RCC 7860 (cell line): ENCODE data around the gene VPS26A.
A peak's percentile ranks its signal among the peaks of the same experiment; 100 is the strongest.

Source experiments
- DNase-seq: peaks from one replicate; pipeline ENCODE4 v3.0.0-alpha.2; 2015; ENCODE audit warnings: low spot score
- FAIRE-seq: peaks from 2 replicates; lab custom pipeline; 2012; peaks lifted over from hg19 to GRCh38; lab: Jason Lieb, UNC

Gene VPS26A

GRCh38 chr10:69123747-69124562, at the start of gene VPS26A:
VPS26A (plus strand) TSS chr10:69124178; CDS start chr10:69124278, 100 bp downstream.
- peak; percentile 89 for FAIRE-seq
- DNase-seq, result peak; percentile 90

- no peak for DNase-seq
Measured at GRCh38 chr10:69074532-69074931, 49.4 kb upstream of the VPS26A start.

GRCh38 chr10:69075431-69075830, 48.5 kb upstream of the VPS26A start:
- DNase-seq (no peak), FAIRE-seq (no peak)

More at GRCh38 chr10:69074532-69074931, 49.4 kb upstream of the VPS26A start:
- peak; percentile 2 for FAIRE-seq

- DNase-seq, result no peak
- no peak for FAIRE-seq
Measured at GRCh38 chr10:69078311-69078710, 45.7 kb upstream of the VPS26A start.

GRCh38 chr10:69080226-69080625, 43.8 kb upstream of the VPS26A start:
- no peak for FAIRE-seq
- no peak for DNase-seq

GRCh38 chr10:69086001-69086509, 37.9 kb upstream of the VPS26A start:
- no peak for FAIRE-seq
- no peak for DNase-seq

DNA sequence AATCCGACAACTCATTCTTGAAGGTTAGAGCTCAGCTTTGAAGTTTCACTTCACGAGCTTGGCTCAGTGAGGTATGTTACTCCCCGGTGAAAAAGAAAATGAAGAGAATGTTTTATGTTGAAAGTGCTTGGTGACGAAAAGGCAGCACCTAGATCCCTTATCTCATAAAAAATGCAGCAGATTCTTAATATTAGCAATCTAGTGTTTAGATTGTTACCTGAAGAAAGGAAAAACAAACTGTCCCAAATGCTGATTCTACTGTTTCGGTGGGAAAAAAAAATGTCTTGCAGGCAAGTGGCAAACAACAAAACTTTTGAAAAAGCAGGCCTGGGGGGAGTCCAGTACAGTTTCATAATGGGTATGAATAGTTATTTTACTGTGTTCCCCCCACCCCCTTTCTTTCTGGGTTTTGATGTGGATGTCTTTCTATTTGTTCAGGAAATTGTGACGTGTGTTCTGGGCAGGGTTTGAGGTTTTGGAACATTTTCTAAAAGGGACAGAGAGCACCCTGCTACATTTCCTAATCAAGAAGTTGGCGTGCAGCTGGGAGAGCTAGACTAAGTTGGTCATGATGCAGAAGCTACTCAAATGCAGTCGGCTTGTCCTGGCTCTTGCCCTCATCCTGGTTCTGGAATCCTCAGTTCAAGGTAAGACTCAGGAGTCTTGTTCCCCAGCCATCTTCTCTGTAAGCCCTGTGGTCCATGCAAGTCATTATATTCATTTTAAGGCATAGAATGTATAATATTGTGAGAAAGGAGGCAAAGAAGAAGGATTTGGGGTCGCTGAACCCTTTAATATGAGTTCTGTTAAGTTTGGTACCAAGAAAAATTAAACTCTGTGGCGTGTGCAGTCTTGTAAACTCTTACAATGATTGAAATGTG, 36.1 kb upstream of the VPS26A start, which contains the start of gene SRGN:
SRGN (plus strand) TSS at position 514 of the 881 bp plus-strand sequence; CDS start at position 569, 55 bp downstream.
- DNase-seq (no peak), FAIRE-seq (no peak)

DNA sequence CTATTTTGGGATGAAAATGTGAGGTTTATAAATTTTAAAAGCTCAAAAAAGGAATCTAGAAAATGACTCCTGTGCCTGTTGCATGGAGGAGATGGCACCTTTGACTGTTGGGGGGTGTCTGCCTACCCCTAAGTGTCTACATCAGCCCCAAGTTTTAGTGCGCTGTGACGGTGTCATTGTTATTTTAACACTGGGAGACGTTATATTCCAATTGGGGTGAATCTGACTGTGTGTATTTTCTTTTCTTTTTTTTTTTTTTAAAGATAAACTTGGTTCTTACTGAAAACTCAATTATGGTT, 35.6 kb upstream of the VPS26A start:
- DNase-seq (no peak), FAIRE-seq (no peak)

- no peak for DNase-seq
- FAIRE-seq, result no peak
Measured at GRCh38 chr10:69088801-69089501, 35.0 kb upstream of the VPS26A start.

DNA sequence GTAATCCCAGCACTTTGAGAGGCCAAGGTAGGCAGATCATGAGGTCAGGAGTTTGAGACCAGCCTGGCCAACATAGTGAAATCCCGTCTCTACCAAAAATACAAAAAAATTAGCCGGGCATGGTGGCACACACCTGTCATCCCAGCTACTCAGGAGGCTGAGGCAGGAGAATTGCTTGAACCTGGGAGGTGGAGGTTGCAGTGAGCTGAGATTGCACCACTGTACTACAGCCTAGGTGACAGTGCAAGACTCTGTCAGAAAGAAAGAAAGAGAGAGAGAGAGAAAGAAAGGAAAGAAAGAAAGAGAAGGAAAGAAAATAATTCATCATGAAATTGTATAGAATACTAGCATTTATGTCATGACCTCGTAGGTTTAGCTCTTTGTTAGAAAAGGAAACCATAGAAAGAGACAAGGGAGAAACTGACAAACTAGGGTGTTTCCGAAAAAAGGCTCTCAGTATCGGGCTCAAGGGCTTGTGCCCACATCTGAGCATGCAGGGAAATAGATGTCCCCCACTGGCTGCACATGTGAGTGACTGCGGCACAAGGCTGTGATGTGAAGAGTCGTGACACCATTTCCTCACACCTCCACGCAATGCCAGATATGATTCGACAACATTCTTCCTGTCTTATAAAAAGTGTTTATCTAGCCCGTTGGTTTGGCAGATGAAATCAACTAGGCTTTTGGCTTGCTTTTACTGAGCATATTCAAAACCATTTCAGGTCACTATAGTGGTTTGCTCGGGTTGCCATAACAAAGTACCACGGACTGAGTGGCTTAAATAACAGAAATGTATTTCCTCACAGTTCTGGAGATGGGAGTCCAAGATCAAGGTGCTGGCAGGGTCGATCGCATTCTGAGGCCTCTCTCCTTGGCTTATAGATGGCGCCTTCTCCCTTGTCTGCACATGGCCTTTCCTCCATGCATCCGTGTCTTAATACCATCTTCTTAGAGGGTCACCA, 34.1 kb upstream of the VPS26A start:
- FAIRE-seq (no peak), DNase-seq (no peak)

- no peak for FAIRE-seq
- DNase-seq, result no peak
Measured at GRCh38 chr10:69090685-69091084, 33.3 kb upstream of the VPS26A start.

DNA sequence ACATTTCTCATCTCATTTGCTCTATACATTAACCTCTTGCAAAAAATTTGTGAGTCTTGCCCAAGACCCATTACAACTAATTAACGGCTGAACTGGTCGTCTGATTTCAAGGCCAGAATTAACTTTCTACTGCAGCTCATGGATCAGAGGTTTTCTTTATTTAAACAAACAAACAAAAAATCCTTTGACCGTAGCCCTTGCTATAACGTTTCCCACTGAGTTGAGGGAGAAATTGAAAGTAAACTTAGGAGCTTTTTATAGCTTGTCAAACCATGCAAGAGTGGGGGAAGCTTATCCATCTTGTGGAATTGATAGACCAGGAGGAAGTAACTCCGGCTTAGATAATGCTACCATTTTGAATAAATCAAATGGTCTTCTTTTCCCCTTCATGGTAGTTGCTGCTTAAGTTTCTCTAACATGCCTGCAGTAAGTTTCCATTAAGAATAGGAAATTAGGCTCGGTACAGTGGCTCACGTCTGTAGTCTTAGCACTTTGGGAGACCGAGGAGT, 32.8 kb upstream of the VPS26A start:
- DNase-seq (no peak), FAIRE-seq (no peak)

DNA sequence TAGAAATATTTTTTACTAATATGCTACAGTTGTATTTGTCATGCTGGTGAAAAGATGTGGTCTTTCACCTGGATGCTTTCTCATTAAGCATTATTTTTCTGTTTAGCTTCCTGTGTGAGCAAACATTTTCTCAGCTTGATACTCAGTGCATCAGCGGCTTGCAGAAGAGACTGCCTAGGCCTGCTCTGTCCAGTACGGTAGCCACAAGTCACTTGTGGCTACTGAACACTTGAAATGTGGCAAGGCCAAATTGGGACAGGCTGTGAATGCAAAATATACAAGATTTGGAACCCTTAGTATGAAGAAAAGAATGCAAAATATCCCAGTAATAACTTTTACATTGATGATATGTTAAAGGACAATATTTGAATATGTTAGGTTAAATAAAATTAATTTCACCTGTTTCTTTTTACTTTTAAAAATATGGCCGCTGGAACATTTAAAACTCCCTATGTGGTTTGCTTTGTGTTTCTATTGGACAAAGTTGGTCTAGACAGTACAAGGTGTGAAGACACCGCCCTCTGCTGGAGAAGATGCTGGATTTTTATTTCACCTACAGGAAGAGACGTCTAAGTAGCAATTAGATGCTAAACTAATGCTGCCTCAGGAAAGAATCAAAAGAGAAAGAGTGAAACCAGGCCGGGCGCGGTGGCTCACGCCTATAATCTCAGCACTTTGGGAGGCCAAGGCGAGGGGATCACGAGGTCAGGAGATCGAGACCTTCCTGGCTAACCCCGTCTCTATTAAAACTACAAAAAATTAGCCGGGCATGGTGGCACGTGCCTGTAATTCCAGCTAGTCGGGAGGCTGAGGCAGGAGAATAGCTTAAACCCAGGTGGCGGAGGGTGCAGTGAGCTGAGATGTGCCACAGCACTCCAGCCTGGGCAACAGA, 30.8 kb upstream of the VPS26A start:
- FAIRE-seq (peak; percentile 88), DNase-seq (peak; percentile 86)

- no peak for FAIRE-seq
- peak; percentile 25 for DNase-seq
Measured at GRCh38 chr10:69093933-69094332, 30.0 kb upstream of the VPS26A start.

- DNase-seq, result no peak
Measured at GRCh38 chr10:69096045-69096444, 27.9 kb upstream of the VPS26A start.

GRCh38 chr10:69097729-69098128, 26.2 kb upstream of the VPS26A start:
- no peak for FAIRE-seq

More at GRCh38 chr10:69096045-69096444, 27.9 kb upstream of the VPS26A start:
- no peak for FAIRE-seq

GRCh38 chr10:69100136-69100872, 23.7 kb upstream of the VPS26A start:
- DNase-seq (peak; percentile 61), FAIRE-seq (peak; percentile 88)

More at GRCh38 chr10:69097729-69098128, 26.2 kb upstream of the VPS26A start:
- no peak for DNase-seq
